Keratinocyte (primary cell): ENCODE results near the gene TBXAS1. TPM values are rescaled to one million over a fixed set of nuclear protein-coding genes. Genes with fewer than 3 reads are reported as not detected.

ENCODE experiments used
- DNase-seq: peaks from one replicate; pipeline ENCODE4 v3.0.0-alpha.2; 2011; ENCODE audit warnings: low read depth, missing footprints, low spot score
- FAIRE-seq: peaks from 2 replicates; lab custom pipeline; 2011; peaks lifted over from hg19 to GRCh38; lab: Jason Lieb, UNC
- H2AFZ ChIP-seq: 2 replicates; pipeline ENCODE4 v1.6.0; 2012; ENCODE audit warnings: low read length, control low read depth, inconsistent platforms; ENCODE audit not compliant: control insufficient read depth
- H3K27ac ChIP-seq: 2 replicates; pipeline ENCODE4 v1.5.1; 2011; ENCODE audit warnings: low read length; ENCODE audit not compliant: control insufficient read depth, insufficient read depth
- H3K27me3 ChIP-seq: 3 replicates; pipeline ENCODE4 v1.6.0; 2011; ENCODE audit warnings: low read length; ENCODE audit not compliant: control insufficient read depth, insufficient read depth; ENCODE audit errors: extremely low read depth
- H3K36me3 ChIP-seq, 2 experiments: 2 replicates in 1 of 2; 3 replicates in 1 of 2; pipeline ENCODE4 v1.5.1; 2011; ENCODE audit warnings: low read length in 2 of 2, mild to moderate bottlenecking in 1 of 2; ENCODE audit not compliant: control insufficient read depth in 2 of 2, insufficient read depth in 2 of 2; ENCODE audit errors: extremely low read depth in 1 of 2
- H3K4me1 ChIP-seq: 3 replicates; pipeline ENCODE4 v1.5.1; 2011; ENCODE audit warnings: low read length; ENCODE audit not compliant: control insufficient read depth, insufficient read depth; ENCODE audit errors: extremely low read depth
- H3K4me2 ChIP-seq: 3 replicates; pipeline ENCODE4 v1.6.0; 2011; ENCODE audit warnings: low read depth, low read length; ENCODE audit not compliant: control insufficient read depth, insufficient read depth; ENCODE audit errors: extremely low read depth
- H3K4me3 ChIP-seq, 3 experiments: fragments of 200-600 bp in 1 of 3; sonication (generic) in 1 of 3; 2 replicates in 2 of 3; 3 replicates in 1 of 3; pipeline ENCODE4 v1.5.1; 2011 to 2016; ENCODE audit warnings: low read length in 3 of 3, mild to moderate bottlenecking in 3 of 3, control low read depth in 2 of 3, inconsistent platforms in 1 of 3, low read depth in 1 of 3, mixed read lengths in 1 of 3, mixed run types in 1 of 3, moderate library complexity in 1 of 3; ENCODE audit not compliant: control insufficient read depth in 2 of 3, insufficient read depth in 2 of 3; ENCODE audit errors: extremely low read depth in 1 of 3
- H3K79me2 ChIP-seq: 2 replicates; pipeline ENCODE4 v1.6.0; 2012; ENCODE audit warnings: low read length; ENCODE audit not compliant: control insufficient read depth, insufficient read depth
- H3K9ac ChIP-seq: 3 replicates; pipeline ENCODE4 v1.6.0; 2011; ENCODE audit warnings: low read length; ENCODE audit not compliant: control insufficient read depth, insufficient read depth; ENCODE audit errors: extremely low read depth
- H3K9me1 ChIP-seq: 3 replicates; pipeline ENCODE4 v1.6.0; 2011; ENCODE audit warnings: low read length; ENCODE audit not compliant: control insufficient read depth, insufficient read depth; ENCODE audit errors: extremely low read depth
- H3K9me3 ChIP-seq: 2 replicates; pipeline ENCODE4 v1.5.1; 2012; ENCODE audit warnings: low read depth, low read length; ENCODE audit not compliant: control insufficient read depth
- H4K20me1 ChIP-seq: 3 replicates; pipeline ENCODE4 v1.6.0; 2011; ENCODE audit warnings: low read length; ENCODE audit not compliant: control insufficient read depth, insufficient read depth; ENCODE audit errors: extremely low read depth
- EZH2 ChIP-seq: IDR thresholded peaks from one replicate; pipeline ENCODE4 v1.6.1; 2012; ENCODE audit warnings: inconsistent platforms, mild to moderate bottlenecking, low read length, moderate library complexity
- dilution Hi-C: fragments of 300-500 bp; cut with MboI; formaldehyde crosslinking; loops from one replicate; pipeline ENCODE4 v1.7.0; 2020; ENCODE audit warnings: low sequenced_read_pairs; ENCODE audit not compliant: extremely low pct_ligation_motif_present
- polyA plus RNA-seq, 5 experiments: library from polyadenylated mRNA; depleted of rRNA in 3 of 5; stranded (reverse) in 3 of 5; stranded (forward) in 1 of 5; unstranded in 1 of 5; fragments of >200 nt; gene quantifications; 1 replicate in 1 of 5; 2 replicates in 3 of 5; 3 replicates in 1 of 5; pipeline versions ENCODE4 v1.2.1 to v1.2.3, GENCODE V29; 2011 to 2012; ENCODE audit warnings: missing spikeins in 2 of 5, low read depth in 1 of 5, low replicate concordance in 1 of 5
- TF ChIP-seq, protein P1 (sequence below), 3 experiments: IDR thresholded peaks in 1 of 3; conservative IDR thresholded peaks in 1 of 3; optimal IDR thresholded peaks in 1 of 3; 2 replicates in 2 of 3; 3 replicates in 1 of 3; pipeline versions ENCODE3 to v1.5.1; 2011; ENCODE audit warnings: low read length in 3 of 3, mild to moderate bottlenecking in 3 of 3, moderate library complexity in 2 of 3, control low read depth in 1 of 3, inconsistent platforms in 1 of 3; ENCODE audit not compliant: insufficient read depth in 2 of 3; ENCODE audit errors: extremely low read depth in 1 of 3

Gene TBXAS1
- polyA plus RNA-seq, 1 donor (not counting 4 experiments of a cell fraction or from before 2014, with no cell fraction given), result 2.9 TPM

DNA sequence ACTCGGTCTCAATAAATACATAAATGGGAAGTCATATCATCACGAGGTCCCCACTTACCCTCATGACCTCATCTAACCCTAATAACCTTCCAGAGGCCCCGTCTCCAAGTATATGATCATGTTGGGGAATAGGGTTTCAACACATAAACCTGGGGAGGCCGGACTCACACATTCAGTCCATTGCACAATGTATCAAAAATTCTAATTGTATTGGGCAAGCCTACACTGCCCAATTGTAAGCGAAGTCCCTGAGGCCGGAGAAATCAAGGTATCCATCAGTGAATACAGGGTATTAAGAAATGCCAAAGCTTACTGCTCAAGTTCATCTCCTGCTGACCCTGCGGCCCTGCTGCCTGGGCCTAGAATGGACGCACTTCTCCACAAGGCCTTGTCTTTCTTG is 164.1 kb downstream of the TBXAS1 start:
- dilution Hi-C loops, result no loop called here
- TF ChIP-seq, protein P1, sequence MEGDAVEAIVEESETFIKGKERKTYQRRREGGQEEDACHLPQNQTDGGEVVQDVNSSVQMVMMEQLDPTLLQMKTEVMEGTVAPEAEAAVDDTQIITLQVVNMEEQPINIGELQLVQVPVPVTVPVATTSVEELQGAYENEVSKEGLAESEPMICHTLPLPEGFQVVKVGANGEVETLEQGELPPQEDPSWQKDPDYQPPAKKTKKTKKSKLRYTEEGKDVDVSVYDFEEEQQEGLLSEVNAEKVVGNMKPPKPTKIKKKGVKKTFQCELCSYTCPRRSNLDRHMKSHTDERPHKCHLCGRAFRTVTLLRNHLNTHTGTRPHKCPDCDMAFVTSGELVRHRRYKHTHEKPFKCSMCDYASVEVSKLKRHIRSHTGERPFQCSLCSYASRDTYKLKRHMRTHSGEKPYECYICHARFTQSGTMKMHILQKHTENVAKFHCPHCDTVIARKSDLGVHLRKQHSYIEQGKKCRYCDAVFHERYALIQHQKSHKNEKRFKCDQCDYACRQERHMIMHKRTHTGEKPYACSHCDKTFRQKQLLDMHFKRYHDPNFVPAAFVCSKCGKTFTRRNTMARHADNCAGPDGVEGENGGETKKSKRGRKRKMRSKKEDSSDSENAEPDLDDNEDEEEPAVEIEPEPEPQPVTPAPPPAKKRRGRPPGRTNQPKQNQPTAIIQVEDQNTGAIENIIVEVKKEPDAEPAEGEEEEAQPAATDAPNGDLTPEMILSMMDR (optimal IDR thresholded peaks at IDR 0.05 in 1 of 3, IDR thresholded peaks at IDR 0.05 in 1 of 3, conservative IDR thresholded peaks at IDR 0.05 in 1 of 3; ENCODE audit: extremely low read depth in 1 of 3, insufficient read depth in 2 of 3, low read length in 3 of 3), result no peak
- TF ChIP-seq EZH2, result no peak
- H3K9me1 ChIP-seq, result no peaks in the 10 kb centered on the region

DNA sequence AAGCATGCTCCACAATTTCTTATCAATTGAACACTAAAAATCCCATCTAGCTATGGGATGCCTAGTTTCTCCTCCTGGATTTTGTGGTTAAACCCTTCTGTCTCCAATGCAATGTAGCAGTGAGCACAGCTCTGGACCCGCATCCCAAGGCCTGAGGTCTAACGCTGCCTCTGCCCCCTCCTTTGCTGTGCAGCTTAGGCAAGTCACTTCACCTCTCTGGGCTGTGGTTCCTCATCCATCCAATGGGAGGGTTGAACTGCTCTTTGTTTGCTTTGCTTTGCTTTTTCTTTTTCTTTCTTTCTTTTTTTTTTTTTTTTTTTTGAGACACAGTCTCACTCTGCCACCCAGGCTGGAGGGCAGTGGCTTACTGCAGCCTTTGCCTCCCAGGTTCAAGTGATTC is 164.5 kb downstream of the TBXAS1 start:
- no peaks in the 10 kb centered on the region for H3K4me1 ChIP-seq
- no peaks in the 10 kb centered on the region for H3K27me3 ChIP-seq
- no peaks in the 10 kb centered on the region for H3K9me1 ChIP-seq
- TF ChIP-seq, protein P1 (optimal IDR thresholded peaks at IDR 0.05 in 1 of 3, IDR thresholded peaks at IDR 0.05 in 1 of 3, conservative IDR thresholded peaks at IDR 0.05 in 1 of 3; ENCODE audit: extremely low read depth in 1 of 3, insufficient read depth in 2 of 3, low read length in 3 of 3), result no peak
- TF ChIP-seq EZH2, result no peak
- no peaks in the 10 kb centered on the region for H3K9me3 ChIP-seq
- no peak overlapping the region for H3K27ac ChIP-seq
- H4K20me1 ChIP-seq, result no peaks in the 10 kb centered on the region
- FAIRE-seq (no peak), DNase-seq (no peak)
- dilution Hi-C loops, result no loop called here
- no peaks in the 10 kb centered on the region for H3K36me3 ChIP-seq
- H2AFZ ChIP-seq, result no peak overlapping the region
- no peak overlapping the region for H3K9ac ChIP-seq
- H3K4me2 ChIP-seq, result no peak overlapping the region
- no peaks in the 10 kb centered on the region for H3K79me2 ChIP-seq
- H3K4me3 ChIP-seq, result no peak overlapping the region

More for the DNA sequence above, 164.1 kb downstream of the TBXAS1 start:
- no peak for FAIRE-seq
- Histone ChIP-seq H3K27me3 (no peaks in the 10 kb centered on the region), H3K9me3 (no peaks in the 10 kb centered on the region), H3K27ac (no peak overlapping the region), H3K4me2 (no peak overlapping the region), H4K20me1 (no peaks in the 10 kb centered on the region), H3K79me2 (no peaks in the 10 kb centered on the region), H3K36me3 (no peaks in the 10 kb centered on the region), H2AFZ (no peak overlapping the region), H3K9ac (no peak overlapping the region), H3K4me3 (no peak overlapping the region), H3K4me1 (no peaks in the 10 kb centered on the region)
- no peak for DNase-seq
